Type B pancreatic cell (in vitro differentiated cells): Measurements from ENCODE around the gene DZIP1. TPM values are rescaled to one million over a fixed set of nuclear protein-coding genes. Genes with fewer than 3 reads are reported as not detected.
A peak's percentile ranks its signal among the peaks of the same experiment; 100 is the strongest.
"Not testable (repeated sequence)": the region's sequence is repeated elsewhere in the genome, so short reads cannot be mapped to it uniquely, and the experiment has no call there.

Experiments
- DNase-seq: peaks from one replicate; pipeline ENCODE4 v3.0.0; 2021; ENCODE audit warnings: mixed read lengths; ENCODE audit not compliant: unreplicated experiment; ENCODE audit errors: extremely low spot score
- H3K27ac Mint-ChIP-seq: 2 replicates; pipeline ENCODE4 v1.8.0; 2021; ENCODE audit warnings: mild to moderate bottlenecking, mixed read lengths
- H3K27me3 Mint-ChIP-seq: 2 replicates; pipeline ENCODE4 v1.8.0; 2021; ENCODE audit warnings: mixed read lengths
- H3K36me3 Mint-ChIP-seq: 2 replicates; pipeline ENCODE4 v1.8.0; 2021; ENCODE audit warnings: mixed read lengths
- H3K4me1 Mint-ChIP-seq: one replicate; pipeline ENCODE4 v1.8.0; 2021; ENCODE audit warnings: mixed read lengths; ENCODE audit not compliant: unreplicated experiment
- H3K4me3 Mint-ChIP-seq: 2 replicates; pipeline ENCODE4 v1.8.0; 2021; ENCODE audit warnings: mild to moderate bottlenecking, mixed read lengths
- H3K9me3 Mint-ChIP-seq: 2 replicates; pipeline ENCODE4 v1.8.0; 2021; ENCODE audit warnings: mixed read lengths
- total RNA-seq: library from RNA; stranded (reverse); gene quantifications from 2 replicates; pipeline ENCODE4 v1.2.1, GENCODE V29; 2021; ENCODE audit warnings: low replicate concordance
- TF ChIP-seq, protein P1 (sequence below): fragments of 200-600 bp; sonication (generic); conservative IDR thresholded peaks from 2 replicates; pipeline ENCODE4 v1.5.0; 2021; ENCODE audit warnings: antibody characterized with exemption, mild to moderate bottlenecking

DZIP1 gene
- total RNA-seq, 1 donor from 2014 or later = 51.3 TPM

DNA sequence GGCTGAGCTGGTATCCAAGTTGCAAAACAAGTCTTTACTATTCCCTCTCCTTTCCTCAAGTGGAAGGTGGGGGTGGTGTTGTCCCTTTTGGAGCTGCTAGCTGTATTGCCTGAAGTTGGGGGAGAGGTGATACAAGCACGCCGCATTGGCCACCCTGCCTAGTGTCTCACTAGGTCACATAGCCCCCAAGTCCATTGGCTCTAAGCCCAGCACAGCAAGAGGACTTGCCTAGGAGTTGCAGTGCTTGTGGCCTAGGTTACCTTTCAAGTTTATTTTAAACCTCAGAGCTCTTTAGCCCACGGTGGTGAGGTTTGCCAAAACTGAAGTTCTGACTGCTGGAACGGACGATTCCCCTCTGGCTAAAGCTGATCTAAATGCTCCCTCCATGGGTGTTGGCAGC, 27.1 kb upstream of the DZIP1 start:
- no peaks in the 10 kb centered on the region for H3K27me3 Mint-ChIP-seq
- no peak for DNase-seq
- TF ChIP-seq, protein P1, sequence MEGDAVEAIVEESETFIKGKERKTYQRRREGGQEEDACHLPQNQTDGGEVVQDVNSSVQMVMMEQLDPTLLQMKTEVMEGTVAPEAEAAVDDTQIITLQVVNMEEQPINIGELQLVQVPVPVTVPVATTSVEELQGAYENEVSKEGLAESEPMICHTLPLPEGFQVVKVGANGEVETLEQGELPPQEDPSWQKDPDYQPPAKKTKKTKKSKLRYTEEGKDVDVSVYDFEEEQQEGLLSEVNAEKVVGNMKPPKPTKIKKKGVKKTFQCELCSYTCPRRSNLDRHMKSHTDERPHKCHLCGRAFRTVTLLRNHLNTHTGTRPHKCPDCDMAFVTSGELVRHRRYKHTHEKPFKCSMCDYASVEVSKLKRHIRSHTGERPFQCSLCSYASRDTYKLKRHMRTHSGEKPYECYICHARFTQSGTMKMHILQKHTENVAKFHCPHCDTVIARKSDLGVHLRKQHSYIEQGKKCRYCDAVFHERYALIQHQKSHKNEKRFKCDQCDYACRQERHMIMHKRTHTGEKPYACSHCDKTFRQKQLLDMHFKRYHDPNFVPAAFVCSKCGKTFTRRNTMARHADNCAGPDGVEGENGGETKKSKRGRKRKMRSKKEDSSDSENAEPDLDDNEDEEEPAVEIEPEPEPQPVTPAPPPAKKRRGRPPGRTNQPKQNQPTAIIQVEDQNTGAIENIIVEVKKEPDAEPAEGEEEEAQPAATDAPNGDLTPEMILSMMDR = no peak
- H3K4me1 Mint-ChIP-seq = peaks cover 12% of the 10 kb centered on the region
- H3K4me3 Mint-ChIP-seq = no peak overlapping the region
- H3K27ac Mint-ChIP-seq = no peak overlapping the region
- no peaks in the 10 kb centered on the region for H3K36me3 Mint-ChIP-seq
- H3K9me3 Mint-ChIP-seq = peaks cover 9% of the 10 kb centered on the region

DNA sequence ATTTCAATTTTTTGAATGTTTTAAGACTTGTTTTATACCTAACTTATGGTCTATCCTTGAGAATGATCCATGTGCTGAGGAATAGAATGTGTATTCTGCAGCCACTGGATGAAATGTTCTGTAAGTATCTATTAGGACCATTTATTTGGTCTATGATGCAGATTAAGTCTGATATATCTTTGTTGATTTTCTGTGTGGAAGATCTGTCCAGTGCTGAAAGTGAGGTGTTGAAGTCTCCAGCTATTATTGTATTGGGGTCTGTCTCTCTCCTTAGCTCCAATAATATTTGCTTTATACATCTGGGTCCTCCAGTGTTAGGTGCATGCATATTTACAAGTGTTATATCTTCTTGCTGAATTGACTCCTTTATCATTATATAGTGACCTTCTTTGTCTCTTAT, 22.7 kb upstream of the DZIP1 start:
- not testable (repeated sequence) for H3K27me3 Mint-ChIP-seq, H3K36me3 Mint-ChIP-seq, H3K27ac Mint-ChIP-seq, DNase-seq, H3K4me1 Mint-ChIP-seq, H3K4me3 Mint-ChIP-seq
- peaks cover 14% of the 10 kb centered on the region for H3K9me3 Mint-ChIP-seq

DNA sequence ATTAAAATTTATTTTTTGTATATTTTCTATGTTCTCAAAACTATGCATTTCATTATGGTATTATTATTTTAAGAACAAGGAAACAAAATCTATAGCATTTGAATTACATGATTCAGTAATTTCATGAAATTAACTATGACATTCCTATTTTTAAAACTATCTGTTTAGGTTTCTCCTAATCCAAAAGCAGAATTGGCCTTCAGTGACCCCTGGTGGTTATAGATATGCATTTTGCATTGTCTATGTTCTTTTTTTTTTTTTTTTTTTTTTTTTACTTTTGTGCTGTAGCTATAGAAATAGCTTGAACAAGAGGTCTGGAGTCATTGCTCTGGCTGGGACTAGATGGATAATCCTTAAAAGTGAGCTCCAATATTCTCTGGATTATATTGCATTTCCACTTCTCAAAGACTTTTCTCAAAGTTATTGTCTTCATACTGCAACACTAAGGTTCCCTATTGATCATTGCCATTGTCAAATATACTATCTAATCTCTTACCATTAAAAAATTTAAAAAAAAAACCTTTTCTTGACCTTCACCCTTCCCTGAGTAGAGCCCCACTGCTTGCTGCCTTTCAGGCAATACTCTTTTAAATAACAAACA, 16.6 kb upstream of the DZIP1 start:
- TF ChIP-seq, protein P1 = peak; percentile 79
- no peak for DNase-seq
- no peaks in the 10 kb centered on the region for H3K36me3 Mint-ChIP-seq
- peaks cover 5% of the 10 kb centered on the region for H3K9me3 Mint-ChIP-seq
- no peak overlapping the region for H3K27ac Mint-ChIP-seq
- peaks cover 3% of the 10 kb centered on the region for H3K27me3 Mint-ChIP-seq
- H3K4me3 Mint-ChIP-seq = no peak overlapping the region
- no peaks in the 10 kb centered on the region for H3K4me1 Mint-ChIP-seq

DNA sequence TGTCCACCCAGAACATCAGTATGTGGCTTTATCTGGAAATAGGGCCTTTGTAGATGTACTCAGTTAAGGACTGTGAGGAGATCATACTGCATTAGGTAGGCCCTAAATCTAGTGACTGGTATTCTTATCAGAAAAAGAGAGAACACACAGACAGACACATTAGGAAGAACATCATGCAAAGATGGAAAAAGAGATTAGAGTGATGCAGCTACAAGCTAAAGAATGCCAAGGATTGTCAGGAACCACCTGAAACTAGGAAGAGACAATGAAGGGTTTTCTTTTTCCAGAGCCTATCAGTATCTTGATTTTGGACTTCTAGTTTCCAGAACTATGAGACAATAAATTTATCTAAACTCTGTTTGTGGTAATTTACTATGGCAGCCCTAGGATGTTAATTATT, 15.0 kb upstream of the DZIP1 start:
- Mint-ChIP-seq H3K4me3 (no peak overlapping the region), H3K36me3 (no peaks in the 10 kb centered on the region), H3K9me3 (no peaks in the 10 kb centered on the region), H3K27ac (no peak overlapping the region), H3K27me3 (peaks cover under 1% of the 10 kb centered on the region), H3K4me1 (no peaks in the 10 kb centered on the region)
- DNase-seq = no peak
- TF ChIP-seq, protein P1 = no peak

DNA sequence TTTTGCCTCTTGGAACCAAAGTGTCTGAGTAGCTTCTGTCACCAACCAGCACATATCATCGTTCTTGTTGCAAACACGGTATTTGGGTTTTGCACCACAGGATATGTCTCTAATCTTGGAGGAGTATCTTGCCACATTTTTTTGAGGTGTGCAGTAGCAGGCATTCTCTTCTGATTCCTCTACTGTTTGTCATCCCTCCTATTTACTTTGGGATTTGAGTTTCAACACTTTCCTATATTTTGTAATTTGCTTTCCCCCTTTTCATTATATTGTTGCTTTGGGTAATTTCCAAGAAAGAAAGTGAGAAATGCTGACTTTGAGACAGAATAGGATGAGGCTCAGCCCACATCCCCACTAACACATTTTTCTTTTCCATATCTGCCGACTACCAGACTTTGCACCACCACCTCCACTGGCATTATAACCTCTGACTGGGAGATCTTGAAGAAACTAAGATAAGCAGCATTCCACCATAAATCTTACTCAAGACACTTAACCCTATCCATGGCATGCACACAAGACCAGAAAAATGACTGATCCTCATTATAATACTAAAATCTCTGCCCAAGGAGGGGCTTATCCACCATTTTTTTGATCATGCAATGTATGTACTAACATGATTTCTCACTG, 12.0 kb upstream of the DZIP1 start:
- peaks cover 6% of the 10 kb centered on the region for H3K27me3 Mint-ChIP-seq
- H3K4me3 Mint-ChIP-seq = no peak overlapping the region
- H3K4me1 Mint-ChIP-seq = peaks cover 4% of the 10 kb centered on the region
- TF ChIP-seq, protein P1 = no peak
- no peak overlapping the region for H3K27ac Mint-ChIP-seq
- DNase-seq = no peak
- H3K9me3 Mint-ChIP-seq = no peaks in the 10 kb centered on the region
- no peaks in the 10 kb centered on the region for H3K36me3 Mint-ChIP-seq

DNA sequence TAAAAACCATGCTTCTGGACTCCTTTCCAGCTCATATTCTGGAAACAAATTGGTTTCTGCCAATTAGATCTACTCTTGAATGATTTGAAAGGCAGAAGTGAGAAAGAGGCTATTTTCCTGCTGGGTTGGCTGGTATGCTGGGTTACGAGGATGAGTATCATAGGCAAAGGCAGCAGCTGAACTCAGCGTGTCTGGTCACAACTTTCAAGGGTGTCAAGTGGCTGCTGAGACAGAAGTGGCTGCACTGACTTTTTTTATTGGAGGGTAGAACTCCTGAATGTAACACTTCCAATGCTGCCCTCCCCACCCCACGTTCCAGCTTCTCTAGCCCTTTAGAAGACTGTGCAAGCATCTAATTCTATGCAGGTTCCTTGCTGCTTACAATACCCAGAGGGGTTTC, 8.3 kb upstream of the DZIP1 start:
- no peak overlapping the region for H3K4me3 Mint-ChIP-seq
- no peaks in the 10 kb centered on the region for H3K9me3 Mint-ChIP-seq
- no peak overlapping the region for H3K27ac Mint-ChIP-seq
- TF ChIP-seq, protein P1 = no peak
- H3K27me3 Mint-ChIP-seq = peaks cover 6% of the 10 kb centered on the region
- peaks cover 4% of the 10 kb centered on the region for H3K4me1 Mint-ChIP-seq
- H3K36me3 Mint-ChIP-seq = no peaks in the 10 kb centered on the region
- DNase-seq = no peak
